ENCODE measurements around the gene MYCBPAP.

MYCBPAP gene

GRCh38 chr17:50549969-50550368 lies 41.7 kb downstream of the MYCBPAP start:
- TF ChIP-seq, protein P1, sequence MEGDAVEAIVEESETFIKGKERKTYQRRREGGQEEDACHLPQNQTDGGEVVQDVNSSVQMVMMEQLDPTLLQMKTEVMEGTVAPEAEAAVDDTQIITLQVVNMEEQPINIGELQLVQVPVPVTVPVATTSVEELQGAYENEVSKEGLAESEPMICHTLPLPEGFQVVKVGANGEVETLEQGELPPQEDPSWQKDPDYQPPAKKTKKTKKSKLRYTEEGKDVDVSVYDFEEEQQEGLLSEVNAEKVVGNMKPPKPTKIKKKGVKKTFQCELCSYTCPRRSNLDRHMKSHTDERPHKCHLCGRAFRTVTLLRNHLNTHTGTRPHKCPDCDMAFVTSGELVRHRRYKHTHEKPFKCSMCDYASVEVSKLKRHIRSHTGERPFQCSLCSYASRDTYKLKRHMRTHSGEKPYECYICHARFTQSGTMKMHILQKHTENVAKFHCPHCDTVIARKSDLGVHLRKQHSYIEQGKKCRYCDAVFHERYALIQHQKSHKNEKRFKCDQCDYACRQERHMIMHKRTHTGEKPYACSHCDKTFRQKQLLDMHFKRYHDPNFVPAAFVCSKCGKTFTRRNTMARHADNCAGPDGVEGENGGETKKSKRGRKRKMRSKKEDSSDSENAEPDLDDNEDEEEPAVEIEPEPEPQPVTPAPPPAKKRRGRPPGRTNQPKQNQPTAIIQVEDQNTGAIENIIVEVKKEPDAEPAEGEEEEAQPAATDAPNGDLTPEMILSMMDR (IDR thresholded peaks at IDR 0.05) = no peak
- DNase-seq = no peak
- Histone ChIP-seq H3K27ac (no peak overlapping the region), H3K4me3 (no peak overlapping the region), H3K27me3 (no peaks in the 10 kb centered on the region), H3K9me3 (no peaks in the 10 kb centered on the region), H3K36me3 (peaks cover 0 to 50% (median 28%) of the 10 kb centered on the region in 3 donors), H3K4me1 (peaks cover 0 to 17% (median 10%) of the 10 kb centered on the region in 4 donors)
- intact Hi-C loops (cut with DNase I; ENCODE audit: low total_unique reads) = loop anchor here (5.0 kb wide), 3 partner anchors 137 to 292 kb away; no protein-coding TSS in a partner anchor

DNA sequence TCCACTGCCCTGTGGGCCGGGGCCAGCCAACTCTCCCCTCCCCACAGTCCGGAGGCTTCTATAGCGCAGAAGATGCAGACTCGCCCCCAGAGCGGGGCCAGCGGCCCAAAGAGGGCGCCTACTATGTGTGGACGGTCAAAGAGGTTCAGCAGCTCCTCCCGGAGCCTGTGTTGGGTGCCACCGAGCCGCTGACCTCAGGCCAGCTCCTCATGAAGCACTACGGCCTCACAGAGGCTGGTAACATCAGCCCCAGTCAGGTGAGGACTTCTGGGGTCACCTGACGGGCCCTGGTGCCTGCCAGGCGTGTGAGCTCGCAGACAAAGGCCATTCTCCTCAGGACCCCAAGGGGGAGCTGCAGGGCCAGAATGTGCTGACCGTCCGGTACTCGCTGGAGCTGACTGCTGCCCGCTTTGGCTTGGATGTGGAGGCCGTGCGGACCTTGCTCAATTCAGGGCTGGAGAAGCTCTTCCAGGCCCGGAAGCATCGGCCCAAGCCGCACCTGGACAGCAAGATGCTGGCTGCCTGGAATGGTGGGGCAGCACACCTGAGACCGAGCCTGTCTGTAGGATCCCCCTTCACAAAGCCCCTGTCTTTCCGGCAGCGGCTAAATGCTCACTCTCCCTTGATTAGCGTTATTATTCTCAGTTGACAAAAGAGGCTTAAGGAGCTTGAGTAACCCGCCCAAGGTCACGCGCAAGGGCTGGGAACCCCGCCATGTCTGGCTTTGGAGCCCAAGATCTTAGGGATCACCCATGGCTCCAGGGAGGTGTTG lies 42.6 kb downstream of the MYCBPAP start:
- Histone ChIP-seq H3K27ac (peak overlapping the region in 1 of 2 donors; percentile 18), H3K4me3 (no peak overlapping the region), H3K4me1 (peaks cover 0 to 17% (median 10%) of the 10 kb centered on the region in 4 donors), H3K36me3 (peaks cover 3 to 59% (median 37%) of the 10 kb centered on the region in 3 donors), H3K9me3 (no peaks in the 10 kb centered on the region), H3K27me3 (peaks cover 0 to under 1% of the 10 kb centered on the region in 2 donors)
- intact Hi-C loops (cut with DNase I; ENCODE audit: low total_unique reads) = loop anchor here (5.0 kb wide), 1 partner anchor 136 kb away; no protein-coding TSS in a partner anchor
- TF ChIP-seq, protein P1 (IDR thresholded peaks at IDR 0.05) = peak; percentile 89 to 93
- peak; percentile 84 to 90 for DNase-seq

DNA sequence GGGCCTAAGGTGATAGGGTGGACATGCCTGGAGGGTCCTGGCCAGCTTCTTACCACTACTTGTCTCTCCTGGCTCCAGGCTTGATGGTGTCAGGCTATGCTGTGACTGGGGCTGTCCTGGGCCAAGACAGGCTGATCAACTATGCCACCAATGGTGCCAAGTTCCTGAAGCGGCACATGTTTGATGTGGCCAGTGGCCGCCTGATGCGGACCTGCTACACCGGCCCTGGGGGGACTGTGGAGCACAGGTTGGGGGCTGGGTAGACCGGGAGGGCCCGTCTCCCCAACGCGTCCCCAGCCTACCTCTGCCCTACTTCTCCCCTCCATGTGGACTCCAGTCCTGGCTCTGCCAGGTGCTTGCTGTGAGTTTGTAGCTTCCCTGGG lies 43.2 kb downstream of the MYCBPAP start:
- DNase-seq = no peak
- peaks cover 0 to 17% (median 10%) of the 10 kb centered on the region in 4 donors for H3K4me1 ChIP-seq
- TF ChIP-seq, protein P1 (IDR thresholded peaks at IDR 0.05) = no peak
- peaks cover 0 to 4% of the 10 kb centered on the region in 2 donors for H3K27me3 ChIP-seq
- H3K4me3 ChIP-seq = no peak overlapping the region
- H3K9me3 ChIP-seq = no peaks in the 10 kb centered on the region
- peaks cover 8 to 64% (median 37%) of the 10 kb centered on the region in 3 donors for H3K36me3 ChIP-seq
- intact Hi-C loops (cut with DNase I; ENCODE audit: low total_unique reads) = loop anchor here (5.0 kb wide), 1 partner anchor 136 kb away; no protein-coding TSS in a partner anchor
- no peak overlapping the region for H3K27ac ChIP-seq

DNA sequence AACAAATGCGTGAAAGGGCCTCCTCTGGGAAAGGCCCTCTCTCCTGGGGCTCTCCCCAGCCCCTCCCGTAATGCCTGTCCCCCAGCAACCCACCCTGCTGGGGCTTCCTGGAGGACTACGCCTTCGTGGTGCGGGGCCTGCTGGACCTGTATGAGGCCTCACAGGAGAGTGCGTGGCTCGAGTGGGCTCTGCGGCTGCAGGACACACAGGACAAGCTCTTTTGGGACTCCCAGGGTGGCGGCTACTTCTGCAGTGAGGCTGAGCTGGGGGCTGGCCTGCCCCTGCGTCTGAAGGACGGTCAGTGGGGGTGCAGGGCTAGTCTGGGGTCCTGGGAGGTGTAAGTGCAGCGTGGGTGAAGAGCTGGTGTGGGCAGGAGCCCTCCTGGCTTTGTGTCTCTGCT lies 43.6 kb downstream of the MYCBPAP start:
- peaks cover 0 to 6% of the 10 kb centered on the region in 2 donors for H3K27me3 ChIP-seq
- no peak overlapping the region for H3K27ac ChIP-seq
- TF ChIP-seq, protein P1 (IDR thresholded peaks at IDR 0.05) = no peak
- H3K36me3 ChIP-seq = peaks cover 8 to 66% (median 37%) of the 10 kb centered on the region in 3 donors
- H3K9me3 ChIP-seq = no peaks in the 10 kb centered on the region
- no peak for DNase-seq
- intact Hi-C loops (cut with DNase I; ENCODE audit: low total_unique reads) = loop anchor here (5.0 kb wide), 1 partner anchor 135 kb away; no protein-coding TSS in a partner anchor
- peaks cover 0 to 12% (median 8%) of the 10 kb centered on the region in 4 donors for H3K4me1 ChIP-seq
- H3K4me3 ChIP-seq = no peak overlapping the region

DNA sequence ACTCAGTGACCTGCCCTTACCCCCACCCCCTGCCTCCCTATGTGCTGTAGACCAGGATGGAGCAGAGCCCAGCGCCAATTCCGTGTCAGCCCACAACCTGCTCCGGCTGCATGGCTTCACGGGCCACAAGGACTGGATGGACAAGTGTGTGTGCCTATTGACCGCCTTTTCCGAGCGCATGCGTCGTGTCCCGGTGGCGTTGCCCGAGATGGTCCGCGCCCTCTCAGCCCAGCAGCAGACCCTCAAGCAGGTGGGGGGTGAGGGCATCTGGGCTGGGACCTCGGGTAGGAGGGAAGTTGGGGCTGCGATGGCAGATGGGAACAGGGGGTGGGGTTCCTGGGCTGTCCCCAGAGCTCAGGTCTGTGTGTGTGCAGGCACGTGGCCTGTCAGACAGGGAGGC lies 46.0 kb downstream of the MYCBPAP start:
- intact Hi-C loops (cut with DNase I; ENCODE audit: low total_unique reads) = loop anchor here (5.0 kb wide), 1 partner anchor 133 kb away; no protein-coding TSS in a partner anchor
- Histone ChIP-seq H3K4me3 (no peak overlapping the region), H3K9me3 (no peaks in the 10 kb centered on the region), H3K27me3 (peaks cover 0 to 26% of the 10 kb centered on the region in 2 donors), H3K27ac (no peak overlapping the region), H3K36me3 (peaks cover 8 to 54% (median 29%) of the 10 kb centered on the region in 3 donors), H3K4me1 (peaks cover 0 to 10% (median 6%) of the 10 kb centered on the region in 4 donors)
- no peak for DNase-seq
- TF ChIP-seq, protein P1 (IDR thresholded peaks at IDR 0.05) = no peak

Data from tibial artery (tissue), 4 donors.